GM21528 (cell line): ENCODE measurements around the gene RPTOR.
A peak's percentile ranks its signal among the peaks of the same experiment; 100 is the strongest.

Experiments
- ATAC-seq: cut with Tn5 transposase; IDR thresholded peaks from one replicate; pipeline ENCODE4 v1.9.1; 2021; ENCODE audit warnings: mild to moderate bottlenecking, moderate library complexity; ENCODE audit not compliant: unreplicated experiment, low FRiP score

Gene RPTOR

DNA sequence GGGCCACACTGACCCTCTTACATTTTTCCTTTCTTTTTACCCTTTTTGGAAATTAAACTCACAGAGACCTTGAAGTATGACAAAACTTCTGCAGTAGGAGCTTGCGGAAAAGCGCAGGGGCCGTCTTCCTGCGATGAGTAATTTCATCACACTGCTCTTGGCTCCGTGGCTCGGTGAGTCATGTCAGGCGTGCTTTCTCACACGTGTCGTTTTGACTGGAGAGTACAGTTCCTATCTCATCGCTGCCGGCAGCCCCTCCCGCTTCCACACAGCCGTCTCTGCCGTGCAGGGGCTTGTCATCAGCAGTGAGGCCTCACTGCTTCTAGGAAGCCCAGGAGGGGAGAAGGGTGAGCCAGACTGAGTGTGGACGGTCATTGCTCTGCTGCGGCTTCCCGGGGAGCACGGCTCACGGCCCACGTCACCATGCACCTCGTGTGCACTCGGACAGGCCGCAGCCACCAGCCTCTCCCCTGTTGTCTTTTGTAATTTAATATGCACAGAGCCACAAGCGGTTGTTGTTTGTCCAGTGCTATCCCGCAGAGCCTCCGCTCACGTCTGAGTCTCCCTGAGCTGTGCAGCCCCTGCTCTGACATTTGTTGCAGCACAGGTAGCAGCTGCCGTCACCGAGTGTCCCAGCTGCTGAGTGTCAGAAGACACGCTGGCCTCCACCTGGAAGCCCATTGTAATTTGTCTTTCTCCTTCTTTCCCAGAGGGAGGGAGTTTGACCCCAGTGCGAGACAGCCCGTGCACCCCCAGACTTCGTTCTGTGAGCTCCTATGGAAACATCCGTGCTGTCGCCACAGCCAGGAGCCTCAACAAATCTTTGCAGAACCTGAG is 347.6 kb downstream of the RPTOR start:
- ATAC-seq, result peak; percentile 74

DNA sequence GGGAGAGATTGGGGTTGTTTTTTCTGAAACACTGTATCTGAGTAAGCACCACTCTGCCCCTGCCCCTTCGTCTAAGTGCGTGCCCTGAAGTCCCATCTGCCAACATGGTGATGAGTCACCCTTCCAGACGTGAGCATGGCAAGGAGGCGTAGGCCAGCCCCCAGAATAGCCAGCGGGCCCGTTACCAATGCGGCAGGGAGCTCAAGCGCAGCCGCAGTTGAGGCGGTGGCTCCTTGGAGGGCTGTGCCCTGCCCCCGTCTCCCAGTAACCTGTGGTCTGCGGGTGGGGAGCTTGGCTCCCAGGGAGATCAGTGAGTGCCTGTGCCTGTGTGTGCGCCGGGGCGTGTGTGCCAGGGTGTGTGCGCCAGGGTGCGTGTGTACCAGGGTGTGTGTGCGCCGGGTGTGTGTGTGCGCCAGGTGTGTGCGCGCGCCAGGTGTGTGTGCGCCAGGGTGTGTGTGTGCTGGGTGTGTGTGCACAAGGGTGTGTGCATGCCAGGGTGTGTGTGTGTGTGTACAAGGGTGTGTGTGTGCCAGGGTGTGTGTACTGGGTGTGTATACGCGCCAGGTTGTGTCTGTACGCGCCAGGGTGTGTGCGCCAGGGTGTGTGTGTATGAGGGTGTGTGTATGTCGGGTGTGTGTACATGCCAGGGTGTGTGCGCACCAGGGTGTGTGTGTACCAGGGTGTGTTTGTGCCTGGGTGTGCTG is 348.4 kb downstream of the RPTOR start:
- no peak for ATAC-seq

- no peak for ATAC-seq
Observed at GRCh38 chr17:80893604-80894438, 349.2 kb downstream of the RPTOR start.

DNA sequence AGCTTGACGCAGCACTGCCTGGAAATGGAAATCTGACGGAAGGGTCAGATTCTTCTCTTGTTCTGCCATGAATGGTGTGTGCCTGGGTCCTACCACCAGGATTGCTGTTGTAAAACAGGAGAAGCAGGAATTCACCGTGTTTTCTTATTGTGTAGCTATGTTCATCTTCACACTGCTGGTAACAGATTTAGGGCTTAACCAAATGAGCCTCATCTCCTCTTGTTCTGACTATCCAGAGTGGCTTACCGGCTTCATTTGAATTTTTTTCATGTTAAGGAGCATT is 349.7 kb downstream of the RPTOR start:
- no peak for ATAC-seq

- no peak for ATAC-seq
Observed at GRCh38 chr17:80894726-80895125, 350.1 kb downstream of the RPTOR start.

GRCh38 chr17:80895366-80895765 is 350.7 kb downstream of the RPTOR start:
- no peak for ATAC-seq

DNA sequence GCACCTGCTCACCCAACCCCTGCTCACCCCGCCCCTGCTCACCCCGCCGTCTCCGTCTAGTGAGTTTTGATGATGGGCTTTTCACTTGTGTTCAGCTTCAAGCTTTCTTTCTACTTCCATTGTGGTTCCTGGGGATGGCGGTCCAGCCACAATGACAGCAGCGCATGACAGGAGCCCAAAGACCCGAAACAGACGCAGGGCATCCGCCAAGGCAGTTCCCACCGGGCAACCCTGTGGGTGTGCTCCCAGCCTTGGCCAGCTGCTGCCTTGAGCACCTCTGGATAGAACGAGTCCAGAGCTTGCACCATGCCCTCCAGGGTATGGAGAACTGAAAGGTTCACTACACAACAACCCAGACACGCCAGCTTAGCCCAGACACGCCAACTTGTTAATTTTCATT is 354.1 kb downstream of the RPTOR start:
- ATAC-seq, result no peak

DNA sequence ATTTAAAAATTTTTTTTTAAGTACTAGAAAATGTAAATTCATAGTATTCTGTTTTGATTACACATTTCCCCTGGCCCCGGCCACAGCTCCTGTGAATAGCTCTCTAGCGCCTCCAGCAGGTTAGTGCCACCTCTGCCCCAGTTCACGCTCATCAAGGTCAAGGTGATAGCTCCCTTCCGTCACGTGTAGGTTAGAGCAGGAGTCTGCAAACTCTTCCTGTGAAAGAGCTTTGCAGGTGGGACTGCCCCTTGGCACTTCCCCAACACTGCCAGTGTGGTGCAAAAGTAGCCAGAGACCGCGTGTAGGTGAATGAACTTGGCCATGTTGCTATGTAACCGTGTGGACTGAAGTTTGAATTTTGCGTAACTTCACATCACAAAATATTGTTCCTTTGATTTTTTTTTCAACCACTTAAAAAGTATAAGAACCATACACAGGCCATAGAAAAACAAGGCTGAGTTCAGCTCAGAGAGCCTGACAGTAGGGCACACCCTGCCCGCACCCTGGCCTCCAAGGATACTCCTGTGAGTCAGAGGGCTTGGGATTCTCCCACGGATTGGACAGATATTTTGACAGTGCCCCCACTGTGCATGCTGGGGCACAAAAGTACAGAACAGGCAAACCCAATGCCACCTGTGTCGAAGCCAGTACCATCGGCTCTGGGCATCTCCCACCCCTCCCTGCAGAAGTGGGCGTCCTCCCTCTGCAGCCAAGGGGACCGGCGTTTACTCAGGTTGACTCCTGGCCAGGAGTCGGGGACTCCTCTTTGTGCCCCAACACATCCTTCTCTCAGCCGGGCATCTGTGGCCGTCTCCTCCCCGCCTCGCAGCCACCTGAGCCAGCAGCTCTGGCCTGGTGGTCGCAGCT is 355.0 kb downstream of the RPTOR start:
- ATAC-seq, result no peak

DNA sequence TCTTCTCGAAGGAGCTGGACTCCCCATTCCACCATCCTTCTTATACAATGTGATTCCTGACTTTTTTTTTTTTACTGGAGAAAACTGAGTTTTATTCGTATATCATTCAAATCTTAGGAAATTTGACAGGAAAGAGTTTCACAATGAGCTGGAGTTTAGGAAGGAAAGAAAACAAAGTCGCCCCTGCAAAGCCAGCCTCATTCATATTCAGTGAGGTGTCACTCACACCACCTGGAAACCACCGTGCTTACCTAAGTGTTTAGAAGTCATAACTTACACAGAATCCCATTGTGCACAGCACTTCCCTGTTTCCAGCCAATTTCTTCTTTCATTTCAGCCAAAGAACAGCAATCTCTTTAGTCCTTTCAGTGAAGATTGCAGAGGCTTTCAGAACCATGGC is 356.7 kb downstream of the RPTOR start:
- ATAC-seq, result no peak

DNA sequence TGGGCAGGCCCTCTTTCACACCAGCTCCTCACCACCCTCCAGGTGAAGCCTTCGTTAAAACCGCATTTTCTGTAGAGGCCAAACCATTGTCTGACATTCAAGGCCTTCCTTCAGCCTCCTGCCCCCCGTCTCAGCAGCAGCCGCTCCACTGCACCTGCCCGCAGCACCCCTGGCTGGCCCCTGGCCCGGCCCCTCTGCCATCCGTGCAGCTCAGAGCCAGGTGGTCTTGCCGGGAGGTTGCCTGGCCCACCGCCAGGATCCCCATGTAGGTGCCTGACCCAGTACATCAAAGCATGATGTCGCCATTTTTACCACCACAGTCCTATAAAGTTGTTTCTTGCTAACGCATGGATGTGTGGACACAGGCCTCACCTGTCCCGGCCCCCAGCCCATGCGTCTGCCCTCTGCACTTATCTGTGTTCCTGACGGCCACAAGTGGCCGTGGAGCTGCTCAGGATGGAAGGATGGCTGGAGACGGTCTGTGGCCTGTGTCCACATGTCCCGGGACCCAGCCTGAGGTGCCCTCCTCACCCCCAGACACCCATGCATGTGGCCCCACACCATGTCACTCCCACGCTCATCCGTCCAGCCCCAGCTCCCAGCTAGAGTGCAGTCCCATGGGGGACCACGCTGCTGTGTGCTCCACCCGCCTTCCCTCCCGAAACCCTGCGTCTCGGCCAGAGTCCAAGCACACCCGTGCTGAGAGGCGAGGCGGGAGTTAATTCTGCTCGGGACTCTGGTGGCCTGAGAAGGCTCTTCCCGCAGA is 357.7 kb downstream of the RPTOR start:
- no peak for ATAC-seq

DNA sequence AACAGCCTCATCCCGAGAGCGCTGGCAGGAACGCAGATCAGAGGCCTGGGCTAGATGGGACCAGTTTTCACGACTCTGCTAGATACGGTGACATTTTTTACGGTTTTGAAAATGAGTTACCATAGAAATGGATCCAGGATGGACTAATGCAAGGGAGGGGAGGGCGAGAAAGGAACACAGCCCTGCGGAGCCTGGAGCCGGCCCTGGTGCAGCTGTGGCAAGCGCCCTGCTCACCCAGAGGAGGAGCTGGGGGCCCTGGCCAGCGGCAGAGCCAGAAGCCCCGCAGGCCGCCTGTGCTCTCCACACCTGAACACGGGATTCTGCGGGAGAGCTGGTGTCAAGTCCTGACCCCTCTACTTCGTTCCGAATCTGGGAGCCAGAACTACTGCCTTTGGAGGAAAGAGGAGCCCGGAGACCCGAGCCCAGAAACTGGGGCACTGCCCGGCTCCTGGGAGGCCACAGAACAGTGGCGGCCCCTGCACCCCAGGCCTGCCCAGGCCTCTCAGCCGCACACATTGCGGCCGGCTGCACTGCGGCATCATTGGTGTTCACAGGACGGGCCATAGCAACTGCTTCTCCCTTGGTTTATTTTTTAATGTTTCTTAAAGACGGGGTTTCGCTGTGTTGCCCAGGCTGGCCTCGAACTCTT is 358.4 kb downstream of the RPTOR start:
- no peak for ATAC-seq

DNA sequence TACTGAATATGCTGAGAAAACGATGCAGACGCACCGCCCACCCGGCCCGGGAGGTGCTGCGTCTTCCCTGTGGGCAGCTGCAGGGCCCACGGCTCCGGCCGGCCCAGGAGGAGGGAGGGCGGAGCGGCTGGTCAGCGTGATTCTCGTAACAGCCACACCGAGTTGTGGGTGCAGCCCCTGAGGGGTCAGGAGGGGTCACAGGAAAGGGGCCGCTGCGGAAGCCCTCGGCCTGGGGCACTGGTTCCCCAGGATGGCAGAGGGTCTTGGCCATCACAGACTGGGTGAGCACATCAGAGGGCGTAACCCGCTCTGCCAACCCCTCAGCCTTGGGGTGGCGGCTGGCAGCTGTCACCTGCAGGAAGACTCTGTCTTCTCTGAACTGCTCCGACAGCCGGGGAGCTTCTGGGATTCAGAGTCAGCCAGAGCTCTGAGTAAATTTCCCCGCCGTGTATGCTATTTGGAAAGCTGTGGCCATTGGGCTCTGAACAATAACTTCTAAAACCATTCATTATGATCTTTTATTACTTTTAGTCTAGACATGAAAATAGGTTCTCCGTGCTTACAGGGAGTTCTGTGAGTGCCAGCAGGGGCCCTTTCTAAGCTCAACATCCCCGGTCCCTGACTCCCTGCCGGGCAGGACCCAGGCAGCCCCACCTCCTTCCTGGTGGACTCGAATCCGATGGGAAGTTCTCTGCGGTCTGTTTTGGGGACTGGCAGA is 359.6 kb downstream of the RPTOR start:
- ATAC-seq, result no peak

- no peak for ATAC-seq
Observed at GRCh38 chr17:80905586-80906230, 361.1 kb downstream of the RPTOR start.

GRCh38 chr17:80906364-80907259 is 362.0 kb downstream of the RPTOR start:
- no peak for ATAC-seq

DNA sequence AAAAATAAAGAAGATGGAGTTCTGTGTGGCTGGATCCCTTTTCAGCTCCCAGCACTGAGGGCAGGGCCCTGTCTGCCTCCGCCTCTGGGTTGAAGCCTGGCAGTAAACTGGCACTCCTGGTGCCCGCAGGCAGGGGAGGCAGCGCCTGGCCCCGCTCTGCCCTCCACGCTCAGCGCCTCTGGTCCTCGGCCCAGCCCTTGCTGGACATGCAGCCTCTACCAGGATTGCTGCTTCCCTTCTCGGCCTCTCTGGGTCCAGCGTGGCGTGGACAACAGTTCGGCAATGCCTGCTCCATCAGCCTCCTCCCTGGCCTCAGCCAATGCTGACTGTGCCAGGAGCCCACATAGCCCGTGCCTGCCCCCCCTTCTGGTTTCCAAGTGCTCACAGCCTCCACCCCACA is 362.6 kb downstream of the RPTOR start:
- no peak for ATAC-seq

DNA sequence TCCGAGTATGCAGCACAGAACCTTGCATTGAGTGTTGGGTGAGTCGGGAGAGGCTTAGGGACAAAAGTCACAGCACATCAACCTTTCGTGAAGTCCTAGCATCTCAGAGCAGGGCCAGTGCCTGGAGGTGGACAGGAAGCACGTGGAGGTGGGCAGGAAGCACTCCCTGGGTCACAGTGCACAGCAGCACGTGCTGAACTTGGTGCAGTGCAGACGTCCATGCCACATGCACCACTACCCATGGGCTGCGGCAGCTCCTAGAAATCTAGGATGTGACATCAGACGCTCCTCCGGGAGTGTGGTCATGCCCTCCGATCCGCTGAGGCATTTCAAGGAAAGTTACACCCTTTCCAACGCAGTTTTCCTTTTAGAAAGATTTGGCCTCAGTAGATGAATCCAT is 363.6 kb downstream of the RPTOR start:
- ATAC-seq, result no peak

DNA sequence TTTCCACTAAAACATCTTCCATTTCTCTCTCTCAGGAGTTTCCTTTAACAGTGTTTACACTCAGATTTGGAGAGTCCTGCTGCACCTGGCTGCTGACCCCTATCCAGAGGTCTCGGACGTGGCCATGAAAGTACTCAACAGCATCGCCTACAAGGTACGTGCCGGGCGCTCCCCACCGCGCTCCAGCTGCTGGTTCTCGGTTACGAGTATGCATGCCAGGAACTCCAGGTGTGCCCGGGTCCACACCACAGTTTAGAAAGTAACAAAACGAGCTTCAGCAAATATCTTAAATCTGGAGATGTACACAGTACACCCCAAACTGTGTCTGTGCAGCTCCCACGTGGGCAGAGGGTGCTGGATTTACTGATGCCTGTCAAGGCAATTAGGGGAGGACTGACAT is 364.1 kb downstream of the RPTOR start:
- no peak for ATAC-seq
